ENCODE results near the gene BCL6.
"Not testable (repeated sequence)": the region's sequence is repeated elsewhere in the genome, so short reads cannot be mapped to it uniquely, and the experiment has no call there.

BCL6 gene

GRCh38 chr3:187698499-187699399 lies 46.5 kb downstream of the BCL6 start:
- Histone ChIP-seq H3K9me3 (ENCODE audit: control insufficient read depth, insufficient read depth, low read length) (no peaks in the 10 kb centered on the region), H3K36me3 (ENCODE audit: insufficient read depth, low read length) (no peaks in the 10 kb centered on the region), H3K9ac (ENCODE audit: low read depth, low read length) (no peak overlapping the region), H3K4me1 (ENCODE audit: insufficient read depth, low read length) (no peaks in the 10 kb centered on the region)

- no peaks in the 10 kb centered on the region for H3K36me3 ChIP-seq (ENCODE audit: insufficient read depth, low read length)
- H3K9ac ChIP-seq (ENCODE audit: low read depth, low read length) = no peak overlapping the region
- H3K9me3 ChIP-seq (ENCODE audit: control insufficient read depth, insufficient read depth, low read length) = no peaks in the 10 kb centered on the region
- no peaks in the 10 kb centered on the region for H3K4me1 ChIP-seq (ENCODE audit: insufficient read depth, low read length)
Measured at GRCh38 chr3:187696021-187696420, 49.2 kb downstream of the BCL6 start.

DNA sequence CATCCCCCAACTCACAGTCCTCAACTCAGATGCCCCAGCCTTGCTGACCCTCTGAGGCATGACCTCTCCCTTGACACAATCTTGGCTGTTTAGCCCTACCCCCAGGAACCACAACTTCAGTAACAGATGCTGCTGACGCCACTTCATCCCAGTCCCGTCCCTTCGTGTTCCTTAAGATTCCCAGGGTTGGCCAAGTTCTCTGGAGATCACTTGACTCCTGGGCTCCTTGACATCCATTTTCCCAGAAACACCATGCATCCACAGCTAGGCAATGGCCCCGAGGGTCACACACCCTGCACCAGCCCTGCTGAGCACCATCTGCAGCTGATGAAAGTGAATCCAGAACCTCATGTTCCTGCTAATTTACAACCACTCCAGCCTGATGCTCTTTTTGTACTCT lies 49.8 kb downstream of the BCL6 start:
- Histone ChIP-seq H3K9ac (ENCODE audit: low read depth, low read length) (no peak overlapping the region), H3K36me3 (ENCODE audit: insufficient read depth, low read length) (no peaks in the 10 kb centered on the region), H3K4me1 (ENCODE audit: insufficient read depth, low read length) (no peaks in the 10 kb centered on the region), H3K9me3 (ENCODE audit: control insufficient read depth, insufficient read depth, low read length) (no peaks in the 10 kb centered on the region)

DNA sequence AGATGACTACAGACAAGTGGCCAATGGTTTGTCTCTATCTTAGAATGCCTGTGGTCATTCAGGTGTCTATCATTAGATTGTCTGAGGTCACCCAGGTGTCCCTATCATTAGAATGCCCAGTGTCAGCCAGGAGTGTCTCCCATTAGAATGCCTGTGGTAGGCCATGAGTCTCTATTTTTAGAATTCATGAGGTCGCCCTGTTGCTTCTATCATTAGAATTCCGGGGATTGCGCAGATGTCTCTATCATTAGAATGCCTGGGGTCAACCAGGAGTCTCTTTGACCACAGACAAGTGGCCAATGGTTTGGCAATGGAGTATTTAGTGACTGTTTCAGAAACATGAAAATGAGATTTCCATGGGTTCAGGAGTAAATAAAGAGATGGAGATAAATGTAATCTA lies 50.5 kb downstream of the BCL6 start:
- H3K36me3 ChIP-seq (ENCODE audit: insufficient read depth, low read length) = no peaks in the 10 kb centered on the region
- no peaks in the 10 kb centered on the region for H3K4me1 ChIP-seq (ENCODE audit: insufficient read depth, low read length)
- no peaks in the 10 kb centered on the region for H3K9me3 ChIP-seq (ENCODE audit: control insufficient read depth, insufficient read depth, low read length)
- H3K9ac ChIP-seq (ENCODE audit: low read depth, low read length) = no peak overlapping the region

DNA sequence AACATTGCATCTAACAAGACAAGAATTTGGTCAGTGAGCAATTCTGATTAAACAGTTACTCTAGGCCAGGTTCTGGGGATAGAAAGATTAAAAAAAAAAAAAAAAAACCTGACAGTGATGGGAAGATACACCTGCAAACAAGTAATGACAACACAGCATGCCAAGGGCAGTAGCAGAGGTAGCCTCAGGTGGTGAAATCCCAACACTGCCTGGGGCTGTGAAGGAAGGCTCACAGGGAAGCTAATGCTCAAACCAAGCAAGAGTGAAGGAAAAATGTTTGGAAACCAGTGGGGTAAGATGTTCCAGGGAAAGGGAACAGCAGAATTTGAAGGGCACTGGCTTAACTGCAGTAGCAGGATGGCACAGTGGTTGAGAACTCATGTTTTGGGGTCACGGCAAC lies 51.8 kb downstream of the BCL6 start:
- H3K9ac ChIP-seq (ENCODE audit: low read depth, low read length) = no peak overlapping the region
- no peaks in the 10 kb centered on the region for H3K36me3 ChIP-seq (ENCODE audit: insufficient read depth, low read length)
- no peaks in the 10 kb centered on the region for H3K4me1 ChIP-seq (ENCODE audit: insufficient read depth, low read length)
- H3K9me3 ChIP-seq (ENCODE audit: control insufficient read depth, insufficient read depth, low read length) = no peaks in the 10 kb centered on the region

GRCh38 chr3:187689984-187690383 lies 55.3 kb downstream of the BCL6 start:
- Histone ChIP-seq H3K9ac (ENCODE audit: low read depth, low read length) (no peak overlapping the region), H3K9me3 (ENCODE audit: control insufficient read depth, insufficient read depth, low read length) (peaks cover 2% of the 10 kb centered on the region; the same call in 1 of the 2 replicates), H3K4me1 (ENCODE audit: insufficient read depth, low read length) (no peaks in the 10 kb centered on the region), H3K36me3 (ENCODE audit: insufficient read depth, low read length) (no peaks in the 10 kb centered on the region)

DNA sequence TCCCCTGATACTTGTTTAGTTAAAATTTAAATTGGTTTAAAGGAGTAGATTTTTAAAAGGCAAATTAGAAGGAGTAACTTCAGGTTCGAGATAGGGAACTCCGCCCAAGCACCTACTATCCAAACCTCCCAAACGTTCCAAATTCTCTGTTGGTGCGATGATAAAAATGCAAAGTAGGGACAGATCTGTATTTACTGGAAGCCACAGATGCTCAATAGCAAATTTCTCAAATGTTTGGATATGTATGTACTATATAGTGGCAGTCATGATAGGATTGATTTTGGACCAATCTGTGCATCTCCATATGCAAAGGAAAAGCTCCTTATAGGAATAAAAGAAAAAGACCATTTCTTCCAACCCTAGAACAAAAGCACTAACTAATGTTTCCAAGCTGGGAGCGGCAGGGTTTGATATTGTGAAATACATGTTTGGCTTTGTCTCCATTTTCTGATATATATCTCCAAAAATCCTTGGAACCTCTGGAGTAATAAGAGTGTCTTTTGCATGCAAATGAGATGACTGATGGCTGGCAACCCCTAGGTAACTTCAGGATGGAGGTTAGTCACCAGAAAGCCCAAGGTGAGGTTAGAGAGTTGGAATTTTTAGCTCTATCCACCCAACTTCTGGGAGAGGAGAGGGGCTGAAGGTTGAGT lies 58.5 kb downstream of the BCL6 start:
- no peaks in the 10 kb centered on the region for H3K4me1 ChIP-seq (ENCODE audit: insufficient read depth, low read length)
- peaks cover 2% of the 10 kb centered on the region; the same call in 1 of the 2 replicates for H3K9me3 ChIP-seq (ENCODE audit: control insufficient read depth, insufficient read depth, low read length)
- H3K9ac ChIP-seq (ENCODE audit: low read depth, low read length) = no peak overlapping the region

DNA sequence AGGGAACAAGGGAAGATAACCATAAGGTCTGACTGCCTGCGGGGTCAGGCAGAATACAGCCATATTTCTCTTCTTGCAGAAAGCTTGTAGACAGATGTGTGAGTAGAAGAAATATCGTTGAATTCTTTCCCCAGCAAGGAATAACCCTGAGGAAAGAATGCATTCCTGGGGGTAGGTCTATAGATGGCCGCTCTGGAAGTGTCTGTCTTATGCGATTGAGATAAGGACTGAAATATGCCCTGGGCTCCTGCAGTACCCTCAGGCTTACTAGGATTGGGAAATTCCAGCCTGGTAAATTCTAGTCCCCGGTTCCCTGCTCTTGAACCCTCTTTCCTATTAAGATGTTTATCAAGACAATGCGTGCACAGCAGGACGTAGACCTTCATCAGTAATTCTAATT lies 59.3 kb downstream of the BCL6 start:
- no peaks in the 10 kb centered on the region for H3K4me1 ChIP-seq (ENCODE audit: insufficient read depth, low read length)
- H3K9ac ChIP-seq (ENCODE audit: low read depth, low read length) = no peak overlapping the region
- H3K36me3 ChIP-seq (ENCODE audit: insufficient read depth, low read length) = no peaks in the 10 kb centered on the region
- H3K9me3 ChIP-seq (ENCODE audit: control insufficient read depth, insufficient read depth, low read length) = peaks cover 2% of the 10 kb centered on the region; the same call in 1 of the 2 replicates

More for the DNA sequence above, 58.5 kb downstream of the BCL6 start:
- H3K36me3 ChIP-seq (ENCODE audit: insufficient read depth, low read length) = no peaks in the 10 kb centered on the region

GRCh38 chr3:187684880-187685279 lies 60.4 kb downstream of the BCL6 start:
- Histone ChIP-seq H3K36me3 (ENCODE audit: insufficient read depth, low read length) (no peaks in the 10 kb centered on the region), H3K4me1 (ENCODE audit: insufficient read depth, low read length) (no peaks in the 10 kb centered on the region), H3K9ac (ENCODE audit: low read depth, low read length) (no peak overlapping the region), H3K9me3 (ENCODE audit: control insufficient read depth, insufficient read depth, low read length) (peaks cover 2% of the 10 kb centered on the region; the same call in 1 of the 2 replicates)

DNA sequence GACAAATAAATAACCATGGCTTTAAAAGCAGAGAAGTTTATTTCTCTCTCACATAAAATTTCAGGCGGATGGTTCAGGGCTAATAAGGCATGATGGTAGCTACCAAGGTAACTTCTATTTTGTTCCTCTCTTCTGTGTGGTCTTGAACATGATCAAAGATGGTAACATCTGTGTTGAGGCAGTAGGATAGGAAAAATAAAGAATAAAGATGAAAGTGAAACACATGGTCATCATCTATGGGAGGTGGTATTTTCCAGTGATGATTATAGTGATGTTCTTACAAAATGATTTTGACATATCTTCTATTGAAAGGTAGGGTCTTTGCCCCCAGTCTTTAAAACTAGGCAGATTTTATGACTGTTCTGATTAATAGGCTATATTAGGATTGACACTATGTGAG lies 60.8 kb downstream of the BCL6 start:
- Histone ChIP-seq H3K9me3 (ENCODE audit: control insufficient read depth, insufficient read depth, low read length) (peaks cover 2% of the 10 kb centered on the region; the same call in 1 of the 2 replicates), H3K9ac (ENCODE audit: low read depth, low read length) (no peak overlapping the region), H3K4me1 (ENCODE audit: insufficient read depth, low read length) (peaks cover under 1% of the 10 kb centered on the region), H3K36me3 (ENCODE audit: insufficient read depth, low read length) (no peaks in the 10 kb centered on the region)

DNA sequence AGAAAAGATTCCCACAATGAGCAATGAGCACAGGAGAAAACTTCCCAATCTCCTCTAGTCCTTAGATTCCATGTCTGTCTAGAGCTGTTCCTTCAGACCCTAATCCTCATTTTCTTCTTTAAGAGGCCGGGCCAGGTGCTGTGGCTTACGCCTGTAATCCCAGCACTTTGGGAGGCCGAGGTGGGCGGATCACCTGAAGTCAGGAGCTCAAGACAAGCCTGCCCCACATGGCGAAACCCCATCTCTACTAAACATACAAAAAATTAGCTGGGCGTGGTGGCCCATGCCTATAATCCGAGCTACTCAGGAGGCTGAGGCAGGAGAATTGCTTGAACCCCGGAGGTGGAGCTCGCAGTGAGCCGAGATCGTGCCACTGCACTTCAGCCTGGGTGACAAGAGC lies 63.5 kb downstream of the BCL6 start:
- H3K4me1 ChIP-seq (ENCODE audit: insufficient read depth, low read length); H3K9ac ChIP-seq (ENCODE audit: low read depth, low read length); H3K36me3 ChIP-seq (ENCODE audit: insufficient read depth, low read length); H3K9me3 ChIP-seq (ENCODE audit: control insufficient read depth, insufficient read depth, low read length): not testable (repeated sequence)

GRCh38 chr3:187679638-187680396 lies 65.5 kb downstream of the BCL6 start:
- Histone ChIP-seq H3K9me3 (ENCODE audit: control insufficient read depth, insufficient read depth, low read length) (no peaks in the 10 kb centered on the region), H3K9ac (ENCODE audit: low read depth, low read length) (no peak overlapping the region), H3K36me3 (ENCODE audit: insufficient read depth, low read length) (no peaks in the 10 kb centered on the region), H3K4me1 (ENCODE audit: insufficient read depth, low read length) (peaks cover 6% of the 10 kb centered on the region)

- peaks cover 6% of the 10 kb centered on the region for H3K4me1 ChIP-seq (ENCODE audit: insufficient read depth, low read length)
- H3K36me3 ChIP-seq (ENCODE audit: insufficient read depth, low read length) = no peaks in the 10 kb centered on the region
- no peak overlapping the region for H3K9ac ChIP-seq (ENCODE audit: low read depth, low read length)
- no peaks in the 10 kb centered on the region for H3K9me3 ChIP-seq (ENCODE audit: control insufficient read depth, insufficient read depth, low read length)
Measured at GRCh38 chr3:187678726-187679268, 66.5 kb downstream of the BCL6 start.

GRCh38 chr3:187677604-187678003 lies 67.7 kb downstream of the BCL6 start:
- H3K9me3 ChIP-seq (ENCODE audit: control insufficient read depth, insufficient read depth, low read length) = no peaks in the 10 kb centered on the region

More at GRCh38 chr3:187677604-187678003, 67.7 kb downstream of the BCL6 start:
- peaks cover 9% of the 10 kb centered on the region for H3K4me1 ChIP-seq (ENCODE audit: insufficient read depth, low read length)
- H3K9ac ChIP-seq (ENCODE audit: low read depth, low read length) = no peak overlapping the region
- H3K36me3 ChIP-seq (ENCODE audit: insufficient read depth, low read length) = no peaks in the 10 kb centered on the region
